Measurements from ENCODE around the gene KIF11.
"Not testable (repeated sequence)": the region's sequence is repeated elsewhere in the genome, so short reads cannot be mapped to it uniquely, and the experiment has no call there.

Gene KIF11

DNA sequence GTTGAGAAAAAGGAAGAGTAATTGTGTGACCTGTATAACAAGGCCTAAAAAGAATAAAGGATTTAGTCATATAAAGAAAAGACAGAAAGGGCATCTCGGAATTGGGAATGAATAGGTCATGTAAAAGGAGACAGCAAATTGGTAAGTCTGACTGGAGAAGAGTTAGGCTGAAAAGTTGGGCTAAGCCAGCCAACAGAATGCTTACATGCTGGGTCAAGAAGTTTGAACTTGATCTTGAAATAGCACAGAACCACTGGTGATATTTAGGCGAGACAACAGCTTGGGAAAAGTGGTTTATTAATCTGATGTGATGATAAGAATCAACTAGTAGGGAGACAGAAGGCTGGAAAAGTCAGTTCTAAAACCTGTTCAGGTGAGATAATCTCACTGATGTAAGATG lies 23.9 kb upstream of the KIF11 start:
- H3K27me3 ChIP-seq (ENCODE audit: control insufficient read depth in 1 of 2, insufficient read depth in 2 of 2, low read length in 2 of 2): no peaks in the 10 kb centered on the region
- H3K27ac ChIP-seq (ENCODE audit: low read depth, low read length): no peak overlapping the region
- peaks cover 3 to 12% of the 10 kb centered on the region in 2 donors for H3K36me3 ChIP-seq (ENCODE audit: control insufficient read depth in 1 of 2, insufficient read depth in 2 of 2, low read length in 2 of 2)
- no peak overlapping the region for H3K4me3 ChIP-seq (ENCODE audit: low read depth in 1 of 2, low read length in 2 of 2)
- peaks cover 15 to 16% of the 10 kb centered on the region in 2 donors for H3K4me1 ChIP-seq (ENCODE audit: control insufficient read depth in 1 of 2, insufficient read depth in 2 of 2, low read length in 2 of 2)
- no peak overlapping the region for H3K9ac ChIP-seq (ENCODE audit: low read depth in 1 of 2, low read length in 2 of 2)
- no peaks in the 10 kb centered on the region for H3K9me3 ChIP-seq (ENCODE audit: control insufficient read depth in 1 of 2, low read length in 2 of 2)

DNA sequence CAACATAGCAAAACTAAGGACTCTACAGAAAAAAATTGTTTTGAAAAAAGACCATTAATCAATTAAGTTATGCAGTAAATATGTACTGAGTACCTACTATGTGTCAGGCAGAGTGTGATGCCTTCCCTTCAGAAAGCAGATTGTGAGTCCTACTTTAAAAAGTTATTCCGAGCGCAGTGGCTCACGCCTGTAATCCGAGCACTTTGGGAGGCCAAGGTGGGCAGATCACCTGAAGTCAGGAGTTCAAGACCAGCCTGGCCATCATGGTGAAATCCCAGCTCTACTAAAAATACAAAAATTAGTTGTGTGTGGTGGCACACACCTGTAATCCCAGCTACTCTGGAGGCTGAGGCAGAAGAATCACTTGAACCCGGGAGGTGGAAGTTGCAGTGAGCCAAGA lies 23.3 kb upstream of the KIF11 start:
- peaks cover 16 to 17% of the 10 kb centered on the region in 2 donors for H3K4me1 ChIP-seq (ENCODE audit: control insufficient read depth in 1 of 2, insufficient read depth in 2 of 2, low read length in 2 of 2)
- H3K9me3 ChIP-seq (ENCODE audit: control insufficient read depth in 1 of 2, low read length in 2 of 2): not testable (repeated sequence)

DNA sequence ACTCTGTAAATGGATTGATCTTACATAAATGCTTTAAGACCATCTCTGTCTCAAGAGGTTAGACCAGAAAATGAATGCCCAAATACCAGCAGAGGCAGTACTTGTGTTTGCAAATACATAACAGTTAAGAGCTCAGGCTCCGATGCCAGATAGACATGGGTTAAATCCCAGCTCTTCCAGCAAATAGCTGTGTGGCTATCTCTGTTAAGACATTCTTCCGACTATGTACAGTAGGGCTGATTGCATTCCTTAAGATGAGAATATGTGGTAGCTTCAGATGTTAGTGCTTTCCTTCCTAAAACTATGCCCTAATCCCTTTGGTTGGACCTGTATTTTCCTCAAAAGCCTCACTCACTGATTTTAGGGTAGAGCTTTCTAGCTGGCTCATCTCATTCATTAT lies 21.3 kb upstream of the KIF11 start:
- H3K36me3 ChIP-seq (ENCODE audit: control insufficient read depth in 1 of 2, insufficient read depth in 2 of 2, low read length in 2 of 2): peaks cover 3 to 6% of the 10 kb centered on the region in 2 donors
- peaks cover 22% of the 10 kb centered on the region in 2 donors for H3K4me1 ChIP-seq (ENCODE audit: control insufficient read depth in 1 of 2, insufficient read depth in 2 of 2, low read length in 2 of 2)
- H3K27ac ChIP-seq (ENCODE audit: low read depth, low read length): no peak overlapping the region
- no peaks in the 10 kb centered on the region for H3K9me3 ChIP-seq (ENCODE audit: control insufficient read depth in 1 of 2, low read length in 2 of 2)
- peak overlapping the region in 1 of 2 donors; percentile 90 for H3K9ac ChIP-seq (ENCODE audit: low read depth in 1 of 2, low read length in 2 of 2)
- H3K27me3 ChIP-seq (ENCODE audit: control insufficient read depth in 1 of 2, insufficient read depth in 2 of 2, low read length in 2 of 2): no peaks in the 10 kb centered on the region
- H3K4me3 ChIP-seq (ENCODE audit: low read depth in 1 of 2, low read length in 2 of 2): no peak overlapping the region

More for the DNA sequence above, 23.3 kb upstream of the KIF11 start:
- not testable (repeated sequence) for H3K9ac ChIP-seq (ENCODE audit: low read depth in 1 of 2, low read length in 2 of 2); H3K27me3 ChIP-seq (ENCODE audit: control insufficient read depth in 1 of 2, insufficient read depth in 2 of 2, low read length in 2 of 2); H3K4me3 ChIP-seq (ENCODE audit: low read depth in 1 of 2, low read length in 2 of 2); H3K27ac ChIP-seq (ENCODE audit: low read depth, low read length)
- H3K36me3 ChIP-seq (ENCODE audit: control insufficient read depth in 1 of 2, insufficient read depth in 2 of 2, low read length in 2 of 2): peaks cover 3 to 12% of the 10 kb centered on the region in 2 donors

DNA sequence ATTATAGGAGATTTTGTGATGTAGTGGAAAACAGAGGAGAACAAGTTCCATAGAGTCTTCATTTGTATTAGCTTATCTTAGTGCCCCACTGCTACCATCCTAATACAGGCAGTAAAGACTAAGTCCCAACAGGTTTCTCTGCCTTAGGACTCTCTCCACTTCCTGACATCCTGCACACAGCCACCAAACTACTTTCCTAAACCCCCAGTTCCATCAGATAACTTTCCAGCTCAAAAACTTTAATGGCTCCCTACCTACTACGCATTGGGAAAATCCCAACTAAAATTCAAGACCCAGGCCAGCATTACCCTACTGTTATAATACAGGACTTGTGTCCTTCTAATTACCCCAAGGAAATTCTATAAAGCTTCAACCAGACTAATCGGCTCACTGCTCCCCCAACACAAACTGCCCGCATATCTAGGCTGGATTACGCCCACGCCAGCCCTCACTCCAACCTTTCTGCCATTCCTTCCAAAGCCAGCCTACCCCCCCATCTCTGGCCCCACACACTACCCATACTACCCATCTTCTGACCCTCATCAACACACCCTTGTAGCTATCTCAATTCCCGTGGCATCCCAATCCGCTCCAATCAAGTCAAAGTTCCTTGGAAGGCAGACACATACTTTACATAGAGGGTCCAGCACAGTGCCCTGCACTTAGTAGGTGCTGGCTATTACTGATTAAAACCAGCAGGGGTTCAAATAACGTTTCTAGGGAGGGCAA lies 20.4 kb upstream of the KIF11 start:
- peak overlapping the region; percentile 69 to 92 for H3K4me3 ChIP-seq (ENCODE audit: low read depth in 1 of 2, low read length in 2 of 2)
- H3K27me3 ChIP-seq (ENCODE audit: control insufficient read depth in 1 of 2, insufficient read depth in 2 of 2, low read length in 2 of 2): no peaks in the 10 kb centered on the region
- H3K27ac ChIP-seq (ENCODE audit: low read depth, low read length): no peak overlapping the region
- H3K9ac ChIP-seq (ENCODE audit: low read depth in 1 of 2, low read length in 2 of 2): peak overlapping the region; percentile 90 to 95
- no peaks in the 10 kb centered on the region for H3K9me3 ChIP-seq (ENCODE audit: control insufficient read depth in 1 of 2, low read length in 2 of 2)
- H3K36me3 ChIP-seq (ENCODE audit: control insufficient read depth in 1 of 2, insufficient read depth in 2 of 2, low read length in 2 of 2): peaks cover 3 to 6% of the 10 kb centered on the region in 2 donors
- peaks cover 22% of the 10 kb centered on the region in 2 donors for H3K4me1 ChIP-seq (ENCODE audit: control insufficient read depth in 1 of 2, insufficient read depth in 2 of 2, low read length in 2 of 2)

DNA sequence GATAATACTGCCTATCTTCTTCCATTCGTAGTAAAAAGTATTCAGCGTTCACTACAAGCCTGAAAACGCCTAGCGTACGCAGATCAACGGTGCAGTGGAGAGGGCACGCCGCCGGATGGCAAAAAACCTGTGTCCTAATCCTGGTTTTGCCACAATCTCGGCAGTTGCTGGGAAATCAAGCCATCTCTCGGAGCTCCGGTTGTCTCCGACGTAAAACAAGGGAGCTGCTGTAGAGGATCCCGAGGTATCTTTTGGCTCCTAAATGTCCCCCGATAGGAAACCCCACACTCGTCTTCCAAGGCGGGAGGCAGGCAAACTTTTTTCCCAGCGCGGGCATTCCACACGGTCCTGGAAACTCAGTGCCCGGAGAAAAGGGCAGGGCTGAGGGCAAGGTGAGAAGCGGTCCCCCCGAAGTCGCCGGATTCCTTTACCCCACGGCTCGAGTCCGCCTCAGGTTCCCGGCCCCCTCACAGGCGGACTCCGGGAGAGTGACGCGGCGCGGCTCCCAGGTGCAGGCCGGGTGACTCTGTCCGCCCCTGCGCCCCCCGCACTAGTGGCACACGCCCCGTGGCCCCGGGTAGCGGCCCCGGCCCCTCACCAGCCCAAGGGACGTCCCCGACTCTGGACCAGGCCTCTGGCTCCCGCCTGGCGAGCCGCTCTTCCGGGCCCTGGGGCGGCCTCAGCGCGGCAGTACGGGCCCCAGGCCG lies 19.7 kb upstream of the KIF11 start:
- Histone ChIP-seq H3K9ac (ENCODE audit: low read depth in 1 of 2, low read length in 2 of 2) (peak overlapping the region; percentile 90 to 95), H3K4me3 (ENCODE audit: low read depth in 1 of 2, low read length in 2 of 2) (peak overlapping the region; percentile 69 to 92), H3K27me3 (ENCODE audit: control insufficient read depth in 1 of 2, insufficient read depth in 2 of 2, low read length in 2 of 2) (no peaks in the 10 kb centered on the region), H3K9me3 (ENCODE audit: control insufficient read depth in 1 of 2, low read length in 2 of 2) (no peaks in the 10 kb centered on the region), H3K36me3 (ENCODE audit: control insufficient read depth in 1 of 2, insufficient read depth in 2 of 2, low read length in 2 of 2) (peaks cover 3 to 6% of the 10 kb centered on the region in 2 donors), H3K27ac (ENCODE audit: low read depth, low read length) (peak overlapping the region; percentile 91), H3K4me1 (ENCODE audit: control insufficient read depth in 1 of 2, insufficient read depth in 2 of 2, low read length in 2 of 2) (peaks cover 22% of the 10 kb centered on the region in 2 donors)

DNA sequence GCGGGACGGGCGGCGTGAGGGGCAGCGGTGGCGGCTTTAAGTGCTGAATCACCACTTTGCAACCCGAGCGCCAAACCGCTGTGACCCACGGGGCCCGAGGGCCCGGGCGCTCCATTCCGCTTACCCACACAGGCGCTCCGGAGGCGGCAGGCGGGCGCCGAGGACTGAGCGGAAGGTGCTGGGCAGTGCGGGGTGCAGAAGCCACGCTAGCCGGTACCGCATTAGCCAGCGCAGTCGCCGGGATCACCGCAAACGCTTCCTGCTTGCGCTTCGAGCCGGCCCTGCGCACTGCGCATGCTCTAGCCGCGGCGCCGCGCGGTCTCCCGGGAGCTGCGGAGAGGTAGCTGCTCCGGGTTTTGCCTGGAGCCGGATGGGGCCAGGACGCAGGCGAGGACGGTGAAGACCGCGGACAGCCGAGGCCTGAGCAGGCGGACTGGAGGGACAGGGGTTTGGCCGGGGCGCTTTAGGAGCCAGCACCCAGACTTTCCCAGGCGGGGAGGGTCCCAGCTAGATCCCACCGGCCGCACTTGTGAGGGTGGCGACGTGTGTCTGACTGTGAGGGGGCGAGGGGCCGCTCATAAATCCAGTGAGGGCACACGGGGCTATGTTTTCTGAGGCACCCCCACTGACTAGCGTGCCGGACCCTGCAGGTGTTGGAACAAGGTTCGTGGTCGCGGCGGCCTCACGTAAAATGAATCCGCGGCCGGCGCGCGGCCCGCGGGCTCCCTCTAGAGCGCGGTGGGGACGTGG lies 19.0 kb upstream of the KIF11 start, which contains the start of gene IDE:
TSS of gene IDE (minus strand) at position 296 of the 750 bp plus-strand sequence. CDS start at position 222, 74 bp downstream.
- no peaks in the 10 kb centered on the region for H3K27me3 ChIP-seq (ENCODE audit: control insufficient read depth in 1 of 2, insufficient read depth in 2 of 2, low read length in 2 of 2)
- peaks cover 22% of the 10 kb centered on the region in 2 donors for H3K4me1 ChIP-seq (ENCODE audit: control insufficient read depth in 1 of 2, insufficient read depth in 2 of 2, low read length in 2 of 2)
- peak within 1 kb of the TSS; percentile 69 to 92 for H3K4me3 ChIP-seq (ENCODE audit: low read depth in 1 of 2, low read length in 2 of 2)
- peaks cover 3 to 5% of the 10 kb centered on the region in 2 donors for H3K36me3 ChIP-seq (ENCODE audit: control insufficient read depth in 1 of 2, insufficient read depth in 2 of 2, low read length in 2 of 2)
- peak within 1 kb of the TSS; percentile 91 for H3K27ac ChIP-seq (ENCODE audit: low read depth, low read length)
- H3K9ac ChIP-seq (ENCODE audit: low read depth in 1 of 2, low read length in 2 of 2): peak within 1 kb of the TSS; percentile 90 to 95
- no peaks in the 10 kb centered on the region for H3K9me3 ChIP-seq (ENCODE audit: control insufficient read depth in 1 of 2, low read length in 2 of 2)

DNA sequence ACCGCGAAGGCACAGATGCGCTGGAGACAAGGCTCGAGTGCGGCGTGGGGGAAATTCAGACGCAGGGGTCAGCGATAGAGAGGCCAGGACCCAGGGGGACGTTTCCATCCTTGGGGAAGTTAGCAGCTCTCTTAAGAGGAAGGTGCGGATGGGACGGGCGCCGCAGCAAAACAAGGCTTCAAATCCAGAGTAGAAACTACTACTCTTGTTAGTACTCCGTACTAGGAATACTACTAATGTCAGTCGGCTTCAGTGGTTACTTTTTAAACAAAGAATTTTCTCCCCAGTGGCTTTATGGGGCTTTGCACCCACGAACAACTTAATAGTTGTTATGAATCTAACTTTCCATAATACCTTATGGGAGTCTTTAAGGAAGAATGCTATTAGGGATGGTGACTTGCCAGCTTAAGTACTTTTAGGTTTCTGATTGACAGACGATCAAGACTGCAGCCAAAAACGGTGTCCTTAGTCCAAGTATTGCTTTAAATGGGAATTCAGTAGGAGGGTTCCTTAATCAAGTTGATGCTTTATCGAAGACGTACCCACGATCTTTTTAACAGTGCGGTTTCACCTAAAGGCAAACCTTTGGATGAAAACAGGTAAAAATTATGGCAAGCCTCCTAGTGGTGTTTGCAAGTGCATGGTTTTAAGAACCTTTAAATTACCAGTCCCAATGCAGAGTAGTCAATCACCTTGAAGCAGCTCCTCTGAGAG lies 18.2 kb upstream of the KIF11 start:
- Histone ChIP-seq H3K9me3 (ENCODE audit: control insufficient read depth in 1 of 2, low read length in 2 of 2) (no peaks in the 10 kb centered on the region), H3K4me1 (ENCODE audit: control insufficient read depth in 1 of 2, insufficient read depth in 2 of 2, low read length in 2 of 2) (peaks cover 22% of the 10 kb centered on the region in 2 donors), H3K4me3 (ENCODE audit: low read depth in 1 of 2, low read length in 2 of 2) (peak overlapping the region; percentile 69 to 92), H3K9ac (ENCODE audit: low read depth in 1 of 2, low read length in 2 of 2) (peak overlapping the region; percentile 90 to 95), H3K36me3 (ENCODE audit: control insufficient read depth in 1 of 2, insufficient read depth in 2 of 2, low read length in 2 of 2) (peaks cover 0 to 3% of the 10 kb centered on the region in 2 donors), H3K27me3 (ENCODE audit: control insufficient read depth in 1 of 2, insufficient read depth in 2 of 2, low read length in 2 of 2) (no peaks in the 10 kb centered on the region), H3K27ac (ENCODE audit: low read depth, low read length) (no peak overlapping the region)

DNA sequence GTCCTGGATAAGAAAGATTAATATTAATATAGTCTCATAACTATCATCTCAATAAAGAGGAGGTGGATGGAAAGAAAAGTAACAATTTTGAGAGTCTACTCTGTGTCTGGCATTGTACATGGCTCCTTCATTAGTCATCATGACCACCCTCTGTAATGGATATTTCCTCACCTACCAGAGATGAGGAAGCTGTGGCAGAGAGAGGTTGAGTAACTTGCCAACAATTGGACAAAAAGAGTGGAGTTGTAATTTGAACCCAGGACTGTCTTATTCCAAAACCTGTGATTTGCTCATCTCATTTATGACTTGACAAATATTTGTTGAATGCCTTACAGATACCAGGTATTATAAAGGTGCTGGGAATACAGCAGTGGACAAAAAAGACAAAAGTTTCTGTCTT lies 17.0 kb upstream of the KIF11 start:
- Histone ChIP-seq H3K4me1 (ENCODE audit: control insufficient read depth in 1 of 2, insufficient read depth in 2 of 2, low read length in 2 of 2) (peaks cover 22% of the 10 kb centered on the region in 2 donors), H3K27me3 (ENCODE audit: control insufficient read depth in 1 of 2, insufficient read depth in 2 of 2, low read length in 2 of 2) (no peaks in the 10 kb centered on the region), H3K36me3 (ENCODE audit: control insufficient read depth in 1 of 2, insufficient read depth in 2 of 2, low read length in 2 of 2) (no peaks in the 10 kb centered on the region), H3K9ac (ENCODE audit: low read depth in 1 of 2, low read length in 2 of 2) (no peak overlapping the region), H3K9me3 (ENCODE audit: control insufficient read depth in 1 of 2, low read length in 2 of 2) (no peaks in the 10 kb centered on the region), H3K4me3 (ENCODE audit: low read depth in 1 of 2, low read length in 2 of 2) (no peak overlapping the region), H3K27ac (ENCODE audit: low read depth, low read length) (no peak overlapping the region)

DNA sequence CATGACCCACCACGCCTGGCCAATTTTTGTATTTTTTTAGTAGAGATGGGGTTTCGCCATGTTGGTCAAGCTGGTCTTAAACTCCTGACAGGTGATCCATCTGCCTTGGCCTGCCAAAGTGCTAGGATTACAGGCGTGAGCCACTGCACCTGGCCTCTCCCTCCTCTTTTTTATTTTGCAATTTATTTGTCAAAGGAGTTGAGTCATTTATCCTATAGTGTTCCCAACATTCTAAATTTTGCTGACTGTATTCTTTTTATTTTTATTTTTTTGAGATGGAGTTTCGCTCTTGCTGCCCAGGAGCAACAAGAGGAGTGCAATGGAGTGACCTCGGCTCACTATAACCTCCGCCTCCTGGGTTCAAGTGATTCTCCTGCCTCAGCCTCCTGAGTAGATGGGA lies 10.6 kb upstream of the KIF11 start:
- not testable (repeated sequence) for H3K27me3 ChIP-seq (ENCODE audit: control insufficient read depth in 1 of 2, insufficient read depth in 2 of 2, low read length in 2 of 2); H3K9me3 ChIP-seq (ENCODE audit: control insufficient read depth in 1 of 2, low read length in 2 of 2); H3K27ac ChIP-seq (ENCODE audit: low read depth, low read length); H3K4me3 ChIP-seq (ENCODE audit: low read depth in 1 of 2, low read length in 2 of 2); H3K36me3 ChIP-seq (ENCODE audit: control insufficient read depth in 1 of 2, insufficient read depth in 2 of 2, low read length in 2 of 2); H3K4me1 ChIP-seq (ENCODE audit: control insufficient read depth in 1 of 2, insufficient read depth in 2 of 2, low read length in 2 of 2); H3K9ac ChIP-seq (ENCODE audit: low read depth in 1 of 2, low read length in 2 of 2)

All from duodenal mucosa (tissue), 2 donors.